Keratinocyte (primary cell): Measurements from ENCODE around the gene DUSP7. TPM values are rescaled to one million over a fixed set of nuclear protein-coding genes. Genes with fewer than 3 reads are reported as not detected.

Experiments
- DNase-seq: peaks from one replicate; pipeline ENCODE4 v3.0.0-alpha.2; 2011; ENCODE audit warnings: low read depth, missing footprints, low spot score
- FAIRE-seq: peaks from 2 replicates; lab custom pipeline; 2011; peaks lifted over from hg19 to GRCh38; lab: Jason Lieb, UNC
- H2AFZ ChIP-seq: 2 replicates; pipeline ENCODE4 v1.6.0; 2012; ENCODE audit warnings: low read length, control low read depth, inconsistent platforms; ENCODE audit not compliant: control insufficient read depth
- H3K27ac ChIP-seq: 2 replicates; pipeline ENCODE4 v1.5.1; 2011; ENCODE audit warnings: low read length; ENCODE audit not compliant: control insufficient read depth, insufficient read depth
- H3K27me3 ChIP-seq: 3 replicates; pipeline ENCODE4 v1.6.0; 2011; ENCODE audit warnings: low read length; ENCODE audit not compliant: control insufficient read depth, insufficient read depth; ENCODE audit errors: extremely low read depth
- H3K36me3 ChIP-seq, 2 experiments: 2 replicates in 1 of 2; 3 replicates in 1 of 2; pipeline ENCODE4 v1.5.1; 2011; ENCODE audit warnings: low read length in 2 of 2, mild to moderate bottlenecking in 1 of 2; ENCODE audit not compliant: control insufficient read depth in 2 of 2, insufficient read depth in 2 of 2; ENCODE audit errors: extremely low read depth in 1 of 2
- H3K4me1 ChIP-seq: 3 replicates; pipeline ENCODE4 v1.5.1; 2011; ENCODE audit warnings: low read length; ENCODE audit not compliant: control insufficient read depth, insufficient read depth; ENCODE audit errors: extremely low read depth
- H3K4me2 ChIP-seq: 3 replicates; pipeline ENCODE4 v1.6.0; 2011; ENCODE audit warnings: low read depth, low read length; ENCODE audit not compliant: control insufficient read depth, insufficient read depth; ENCODE audit errors: extremely low read depth
- H3K4me3 ChIP-seq, 3 experiments: fragments of 200-600 bp in 1 of 3; sonication (generic) in 1 of 3; 2 replicates in 2 of 3; 3 replicates in 1 of 3; pipeline ENCODE4 v1.5.1; 2011 to 2016; ENCODE audit warnings: low read length in 3 of 3, mild to moderate bottlenecking in 3 of 3, control low read depth in 2 of 3, inconsistent platforms in 1 of 3, low read depth in 1 of 3, mixed read lengths in 1 of 3, mixed run types in 1 of 3, moderate library complexity in 1 of 3; ENCODE audit not compliant: control insufficient read depth in 2 of 3, insufficient read depth in 2 of 3; ENCODE audit errors: extremely low read depth in 1 of 3
- H3K79me2 ChIP-seq: 2 replicates; pipeline ENCODE4 v1.6.0; 2012; ENCODE audit warnings: low read length; ENCODE audit not compliant: control insufficient read depth, insufficient read depth
- H3K9ac ChIP-seq: 3 replicates; pipeline ENCODE4 v1.6.0; 2011; ENCODE audit warnings: low read length; ENCODE audit not compliant: control insufficient read depth, insufficient read depth; ENCODE audit errors: extremely low read depth
- H3K9me1 ChIP-seq: 3 replicates; pipeline ENCODE4 v1.6.0; 2011; ENCODE audit warnings: low read length; ENCODE audit not compliant: control insufficient read depth, insufficient read depth; ENCODE audit errors: extremely low read depth
- H3K9me3 ChIP-seq: 2 replicates; pipeline ENCODE4 v1.5.1; 2012; ENCODE audit warnings: low read depth, low read length; ENCODE audit not compliant: control insufficient read depth
- H4K20me1 ChIP-seq: 3 replicates; pipeline ENCODE4 v1.6.0; 2011; ENCODE audit warnings: low read length; ENCODE audit not compliant: control insufficient read depth, insufficient read depth; ENCODE audit errors: extremely low read depth
- CTCF ChIP-seq, 3 experiments: IDR thresholded peaks in 1 of 3; conservative IDR thresholded peaks in 1 of 3; optimal IDR thresholded peaks in 1 of 3; 2 replicates in 2 of 3; 3 replicates in 1 of 3; pipeline versions ENCODE3 to v1.5.1; 2011; ENCODE audit warnings: low read length in 3 of 3, mild to moderate bottlenecking in 3 of 3, moderate library complexity in 2 of 3, control low read depth in 1 of 3, inconsistent platforms in 1 of 3; ENCODE audit not compliant: insufficient read depth in 2 of 3; ENCODE audit errors: extremely low read depth in 1 of 3
- EZH2 ChIP-seq: IDR thresholded peaks from one replicate; pipeline ENCODE4 v1.6.1; 2012; ENCODE audit warnings: inconsistent platforms, mild to moderate bottlenecking, low read length, moderate library complexity
- dilution Hi-C: fragments of 300-500 bp; cut with MboI; formaldehyde crosslinking; loops from one replicate; pipeline ENCODE4 v1.7.0; 2020; ENCODE audit warnings: low sequenced_read_pairs; ENCODE audit not compliant: extremely low pct_ligation_motif_present
- polyA minus RNA-seq, 3 experiments: library from RNA; depleted of rRNA, polyadenylated mRNA; stranded (reverse); fragments of >200 nt; gene quantifications; 1 replicate in 1 of 3; 2 replicates in 1 of 3; 3 replicates in 1 of 3; pipeline ENCODE4 v1.2.3, GENCODE V29; 2011
- polyA plus RNA-seq, 5 experiments: library from polyadenylated mRNA; depleted of rRNA in 3 of 5; stranded (reverse) in 3 of 5; stranded (forward) in 1 of 5; unstranded in 1 of 5; fragments of >200 nt; gene quantifications; 1 replicate in 1 of 5; 2 replicates in 3 of 5; 3 replicates in 1 of 5; pipeline versions ENCODE4 v1.2.1 to v1.2.3, GENCODE V29; 2011 to 2012; ENCODE audit warnings: missing spikeins in 2 of 5, low read depth in 1 of 5, low replicate concordance in 1 of 5

Gene DUSP7
- polyA plus RNA-seq = 103 to 172 TPM (median 121 TPM) in 3 replicates
- polyA plus RNA-seq (2011; ENCODE audit: low read depth) = 36.1 TPM
- 119 and 152 TPM in 2 replicates for polyA plus RNA-seq (2011; cell fraction: cytosol; rRNA removed)
- polyA plus RNA-seq (2011; cell fraction: nucleus; rRNA removed) = 143 and 170 TPM in 2 replicates
- polyA plus RNA-seq (2012; ENCODE audit: low replicate concordance) = 84.5 and 106 TPM in 2 replicates
- 280 to 386 TPM (median 351 TPM) in 3 replicates for polyA minus RNA-seq
- polyA minus RNA-seq (2011; cell fraction: cytosol; rRNA and poly(A)+ RNA removed) = 419 TPM
- polyA minus RNA-seq (2011; cell fraction: nucleus; rRNA and poly(A)+ RNA removed) = 133 and 142 TPM in 2 replicates

DNA sequence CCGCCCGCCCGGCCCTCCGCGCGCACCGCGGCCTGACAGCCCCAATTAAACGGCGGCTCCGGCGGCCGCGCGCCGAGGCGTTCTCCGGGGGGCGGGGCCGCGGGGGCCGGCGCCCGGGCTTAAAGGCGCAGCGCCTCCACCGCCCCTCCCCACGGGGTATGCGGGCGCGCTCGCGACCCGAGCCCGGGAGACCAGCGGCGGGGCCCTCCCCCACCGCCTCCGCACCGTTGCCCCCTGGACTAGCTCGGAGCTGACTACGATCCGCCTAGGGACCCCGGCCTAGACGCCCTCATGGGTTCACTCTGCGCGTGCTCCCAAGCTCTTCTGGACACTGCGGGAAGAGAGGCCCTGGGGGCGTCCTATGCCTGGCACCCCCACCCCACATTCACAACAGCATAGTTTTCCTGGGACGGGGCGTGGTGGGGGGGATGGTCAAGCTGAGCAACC lies at the start of gene DUSP7:
Gene DUSP7, minus strand, starts transcription at position 51 of the 447 bp plus-strand sequence. CDS start 205 bp downstream, outside the sequence.
- H3K9ac ChIP-seq = peak within 1 kb of the TSS; percentile 99
- no peaks in the 10 kb centered on the region for H4K20me1 ChIP-seq
- H3K79me2 ChIP-seq = peaks cover 50% of the 10 kb centered on the region
- dilution Hi-C loops = no loop called here
- peaks cover 58% of the 10 kb centered on the region for H3K4me1 ChIP-seq
- H3K9me3 ChIP-seq = no peaks in the 10 kb centered on the region
- peaks cover 26 to 28% of the 10 kb centered on the region in 2 experiments for H3K36me3 ChIP-seq
- FAIRE-seq = no peak
- no peaks in the 10 kb centered on the region for H3K27me3 ChIP-seq
- peak within 1 kb of the TSS; percentile 96 for H3K4me2 ChIP-seq
- H3K4me3 ChIP-seq = peak within 1 kb of the TSS; percentile 90 to 97 (median 95)
- peaks cover 2% of the 10 kb centered on the region for H3K9me1 ChIP-seq
- TF ChIP-seq CTCF (optimal IDR thresholded peaks at IDR 0.05 in 1 of 3, IDR thresholded peaks at IDR 0.05 in 1 of 3, conservative IDR thresholded peaks at IDR 0.05 in 1 of 3; ENCODE audit: extremely low read depth in 1 of 3, insufficient read depth in 2 of 3, low read length in 3 of 3) = no peak
- TF ChIP-seq EZH2 = no peak
- peak within 1 kb of the TSS; percentile 99 for H3K27ac ChIP-seq
- no peak for DNase-seq
- H2AFZ ChIP-seq = peak within 1 kb of the TSS; percentile 43

DNA sequence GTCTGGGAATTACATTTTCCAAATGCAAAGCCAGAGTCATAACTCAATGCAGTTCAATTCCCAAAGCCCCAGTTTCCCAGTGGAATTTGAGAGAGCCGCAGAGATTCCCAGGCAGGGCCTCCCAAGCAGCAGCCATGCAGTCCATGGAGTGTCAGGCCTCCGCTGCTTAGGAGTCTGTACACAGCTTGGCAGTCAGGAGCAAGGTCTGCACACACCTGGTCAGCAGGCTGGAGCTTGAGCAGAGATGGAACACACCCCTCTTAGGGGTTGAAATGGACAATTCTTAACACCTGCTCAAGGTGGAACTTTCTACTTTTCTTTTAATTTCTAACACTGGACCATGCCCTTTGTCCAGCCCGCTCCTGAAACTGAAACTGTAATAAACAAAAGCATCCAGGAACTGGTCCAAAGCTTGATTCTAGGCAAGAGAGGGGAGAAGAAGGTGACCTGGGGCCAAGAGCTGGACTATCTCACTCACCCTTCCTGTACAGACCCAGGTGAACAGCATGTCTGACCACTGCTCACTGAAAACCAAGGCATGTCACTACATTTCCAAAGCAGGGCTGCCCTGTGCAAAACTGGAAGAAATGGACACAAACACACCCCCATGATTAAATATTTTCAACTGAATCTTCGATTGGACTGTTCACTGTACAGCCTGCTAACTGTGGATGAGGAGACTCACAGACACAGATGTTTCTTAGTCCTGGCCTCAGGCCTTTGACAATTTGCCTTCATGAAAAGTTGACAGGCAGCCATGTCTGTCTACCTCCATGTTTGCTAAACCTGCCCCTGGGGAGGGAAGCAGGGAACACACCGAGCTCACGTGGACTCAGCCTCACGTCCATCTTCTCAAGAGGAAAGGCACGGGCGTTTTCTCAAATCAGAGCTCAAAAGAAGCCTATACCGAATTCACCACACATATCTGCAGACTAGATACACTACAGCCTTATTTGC lies 48.6 kb upstream of the DUSP7 start:
- FAIRE-seq (no peak), DNase-seq (no peak)
- Histone ChIP-seq H3K27me3 (no peaks in the 10 kb centered on the region), H3K36me3 (peaks cover 0 to 14% of the 10 kb centered on the region in 2 experiments), H3K4me3 (no peak overlapping the region), H2AFZ (no peak overlapping the region), H3K4me2 (no peak overlapping the region), H3K9ac (no peak overlapping the region), H3K27ac (no peak overlapping the region), H4K20me1 (no peaks in the 10 kb centered on the region), H3K4me1 (peaks cover 20% of the 10 kb centered on the region), H3K79me2 (no peaks in the 10 kb centered on the region), H3K9me1 (peaks cover 3% of the 10 kb centered on the region), H3K9me3 (no peaks in the 10 kb centered on the region)
- dilution Hi-C loops = no loop called here
- TF ChIP-seq EZH2 = no peak
- no peak for TF ChIP-seq CTCF (optimal IDR thresholded peaks at IDR 0.05 in 1 of 3, IDR thresholded peaks at IDR 0.05 in 1 of 3, conservative IDR thresholded peaks at IDR 0.05 in 1 of 3; ENCODE audit: extremely low read depth in 1 of 3, insufficient read depth in 2 of 3, low read length in 3 of 3)
